HFF-Myc (cell line): ENCODE data around the gene KCNQ1.

Experiments used
- DNase-seq: peaks from one replicate; pipeline ENCODE4 v3.0.0-alpha.2; 2011; ENCODE audit warnings: low read depth; ENCODE audit errors: extremely low read depth
- H3K4me3 ChIP-seq: replicated peaks from 2 replicates; pipeline ENCODE4 v1.5.1; 2011; ENCODE audit warnings: low read depth, mild to moderate bottlenecking, control low read depth, low read length
- CTCF ChIP-seq: IDR thresholded peaks from 2 replicates; pipeline ENCODE4 v1.5.1; 2012; ENCODE audit warnings: mild to moderate bottlenecking, low read depth, low read length, control low read depth; ENCODE audit errors: missing control alignments

The KCNQ1 gene

GRCh38 chr11:2649848-2650247 lies 205.0 kb downstream of the KCNQ1 start:
- no peak overlapping the region for H3K4me3 ChIP-seq
- no peak for DNase-seq
- no peak for TF ChIP-seq CTCF

- no peak for TF ChIP-seq CTCF
- H3K4me3 ChIP-seq, result no peak overlapping the region
- DNase-seq, result no peak
Measured at GRCh38 chr11:2650343-2650867, 205.6 kb downstream of the KCNQ1 start.

- H3K4me3 ChIP-seq, result no peak overlapping the region
- no peak for TF ChIP-seq CTCF
- DNase-seq, result no peak
Measured at GRCh38 chr11:2651054-2651617, 206.3 kb downstream of the KCNQ1 start.

GRCh38 chr11:2651826-2652271 lies 207.0 kb downstream of the KCNQ1 start:
- no peak overlapping the region for H3K4me3 ChIP-seq
- no peak for TF ChIP-seq CTCF
- DNase-seq, result no peak

- H3K4me3 ChIP-seq, result no peak overlapping the region
- no peak for TF ChIP-seq CTCF
- DNase-seq, result no peak
Measured at GRCh38 chr11:2652333-2653197, 207.8 kb downstream of the KCNQ1 start.

- no peak overlapping the region for H3K4me3 ChIP-seq
- no peak for DNase-seq
- no peak for TF ChIP-seq CTCF
Measured at GRCh38 chr11:2653198-2653551, 208.4 kb downstream of the KCNQ1 start.
